ENCODE data around the gene CALML6. TPM values are rescaled to one million over a fixed set of nuclear protein-coding genes. Genes with fewer than 3 reads are reported as not detected.

CALML6 gene
- polyA plus RNA-seq, 3 donors, result 0.24 TPM; not detected in 2

- Histone ChIP-seq H3K36me3 (replicated peaks in 1 of 2; ENCODE audit: control insufficient read depth in 1 of 2, insufficient read depth in 2 of 2, low read length in 2 of 2) (no peaks in the 10 kb centered on the region), H4K20me1 (ENCODE audit: insufficient read depth, low read length) (no peaks in the 10 kb centered on the region), H3K4me2 (replicated peaks; ENCODE audit: extremely low read depth, low read length, poor library complexity, severe bottlenecking) (no peak overlapping the region), H3K27me3 (ENCODE audit: control insufficient read depth in 2 of 2, insufficient read depth in 2 of 2, low read length in 2 of 2) (no peaks in the 10 kb centered on the region), H2AFZ (ENCODE audit: insufficient read depth, low read depth, low read length, poor library complexity, severe bottlenecking) (no peak overlapping the region), H3K9ac (ENCODE audit: insufficient read depth, low read length, poor library complexity, severe bottlenecking) (no peak overlapping the region), H3K27ac (ENCODE audit: low read depth in 1 of 2, low read length in 2 of 2) (no peak overlapping the region), H3K4me1 (ENCODE audit: control insufficient read depth in 1 of 2, insufficient read depth in 2 of 2, low read length in 2 of 2) (no peaks in the 10 kb centered on the region), H3K79me2 (ENCODE audit: insufficient read depth, low read length) (no peaks in the 10 kb centered on the region), H3K9me3 (replicated peaks in 1 of 2; ENCODE audit: control insufficient read depth in 1 of 2, insufficient read depth in 1 of 2, low read length in 2 of 2) (no peaks in the 10 kb centered on the region), H3K4me3 (replicated peaks in 1 of 3; ENCODE audit: low read depth in 2 of 3, low read length in 3 of 3) (no peak overlapping the region)
- H3K9me3 Mint-ChIP-seq, result peaks cover 2 to 14% (median 4%) of the 10 kb centered on the region in 7 donors
- H3K27me3 Mint-ChIP-seq (ENCODE audit: low read depth in 3 of 3), result peaks cover 2 to 8% (median 2%) of the 10 kb centered on the region in 3 donors
- H3K4me1 Mint-ChIP-seq, result no peaks in the 10 kb centered on the region
- DNase-seq, result no peak
- 74% methylated on average over 11 of the region's 15 CpGs for WGBS (ENCODE audit: insufficient coverage)
- intact Hi-C loops (cut with micrococcal nuclease), result no loop called here
- H3K36me3 Mint-ChIP-seq, result no peaks in the 10 kb centered on the region
- H3K27ac Mint-ChIP-seq, result no peak overlapping the region
- H3K4me3 Mint-ChIP-seq, result no peak overlapping the region
- TF ChIP-seq, protein P1, sequence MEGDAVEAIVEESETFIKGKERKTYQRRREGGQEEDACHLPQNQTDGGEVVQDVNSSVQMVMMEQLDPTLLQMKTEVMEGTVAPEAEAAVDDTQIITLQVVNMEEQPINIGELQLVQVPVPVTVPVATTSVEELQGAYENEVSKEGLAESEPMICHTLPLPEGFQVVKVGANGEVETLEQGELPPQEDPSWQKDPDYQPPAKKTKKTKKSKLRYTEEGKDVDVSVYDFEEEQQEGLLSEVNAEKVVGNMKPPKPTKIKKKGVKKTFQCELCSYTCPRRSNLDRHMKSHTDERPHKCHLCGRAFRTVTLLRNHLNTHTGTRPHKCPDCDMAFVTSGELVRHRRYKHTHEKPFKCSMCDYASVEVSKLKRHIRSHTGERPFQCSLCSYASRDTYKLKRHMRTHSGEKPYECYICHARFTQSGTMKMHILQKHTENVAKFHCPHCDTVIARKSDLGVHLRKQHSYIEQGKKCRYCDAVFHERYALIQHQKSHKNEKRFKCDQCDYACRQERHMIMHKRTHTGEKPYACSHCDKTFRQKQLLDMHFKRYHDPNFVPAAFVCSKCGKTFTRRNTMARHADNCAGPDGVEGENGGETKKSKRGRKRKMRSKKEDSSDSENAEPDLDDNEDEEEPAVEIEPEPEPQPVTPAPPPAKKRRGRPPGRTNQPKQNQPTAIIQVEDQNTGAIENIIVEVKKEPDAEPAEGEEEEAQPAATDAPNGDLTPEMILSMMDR (IDR thresholded peaks at IDR 0.05), result no peak
Observed at GRCh38 chr1:1937061-1937460, 22.0 kb downstream of the CALML6 start.

- Mint-ChIP-seq H3K27ac (no peak overlapping the region), H3K27me3 (ENCODE audit: low read depth in 3 of 3) (peaks cover 2 to 5% (median 2%) of the 10 kb centered on the region in 3 donors), H3K36me3 (no peaks in the 10 kb centered on the region), H3K4me1 (no peaks in the 10 kb centered on the region), H3K4me3 (no peak overlapping the region), H3K9me3 (peaks cover 2 to 14% (median 4%) of the 10 kb centered on the region in 7 donors)
- TF ChIP-seq, protein P1 (IDR thresholded peaks at IDR 0.05), result no peak
- Histone ChIP-seq H2AFZ (ENCODE audit: insufficient read depth, low read depth, low read length, poor library complexity, severe bottlenecking) (no peak overlapping the region), H3K27me3 (ENCODE audit: control insufficient read depth in 2 of 2, insufficient read depth in 2 of 2, low read length in 2 of 2) (no peaks in the 10 kb centered on the region), H3K4me1 (ENCODE audit: control insufficient read depth in 1 of 2, insufficient read depth in 2 of 2, low read length in 2 of 2) (no peaks in the 10 kb centered on the region), H3K4me2 (replicated peaks; ENCODE audit: extremely low read depth, low read length, poor library complexity, severe bottlenecking) (no peak overlapping the region), H3K9me3 (replicated peaks in 1 of 2; ENCODE audit: control insufficient read depth in 1 of 2, insufficient read depth in 1 of 2, low read length in 2 of 2) (no peaks in the 10 kb centered on the region), H3K4me3 (replicated peaks in 1 of 3; ENCODE audit: low read depth in 2 of 3, low read length in 3 of 3) (no peak overlapping the region), H3K9ac (ENCODE audit: insufficient read depth, low read length, poor library complexity, severe bottlenecking) (no peak overlapping the region), H4K20me1 (ENCODE audit: insufficient read depth, low read length) (no peaks in the 10 kb centered on the region), H3K36me3 (replicated peaks in 1 of 2; ENCODE audit: control insufficient read depth in 1 of 2, insufficient read depth in 2 of 2, low read length in 2 of 2) (no peaks in the 10 kb centered on the region), H3K27ac (ENCODE audit: low read depth in 1 of 2, low read length in 2 of 2) (no peak overlapping the region), H3K79me2 (ENCODE audit: insufficient read depth, low read length) (no peaks in the 10 kb centered on the region)
- intact Hi-C loops (cut with micrococcal nuclease), result no loop called here
- WGBS (ENCODE audit: insufficient coverage), result 80% methylated on average over 16 of the region's 16 CpGs
- DNase-seq, result no peak
Observed at GRCh38 chr1:1937549-1938275, 22.7 kb downstream of the CALML6 start.

Data from CD14-positive monocyte (primary cell).